ENCODE data around the gene SEC14L1.
A peak's percentile ranks its signal among the peaks of the same experiment; 100 is the strongest.
"Not testable (repeated sequence)": the region's sequence is repeated elsewhere in the genome, so short reads cannot be mapped to it uniquely, and the experiment has no call there.

Gene SEC14L1

DNA sequence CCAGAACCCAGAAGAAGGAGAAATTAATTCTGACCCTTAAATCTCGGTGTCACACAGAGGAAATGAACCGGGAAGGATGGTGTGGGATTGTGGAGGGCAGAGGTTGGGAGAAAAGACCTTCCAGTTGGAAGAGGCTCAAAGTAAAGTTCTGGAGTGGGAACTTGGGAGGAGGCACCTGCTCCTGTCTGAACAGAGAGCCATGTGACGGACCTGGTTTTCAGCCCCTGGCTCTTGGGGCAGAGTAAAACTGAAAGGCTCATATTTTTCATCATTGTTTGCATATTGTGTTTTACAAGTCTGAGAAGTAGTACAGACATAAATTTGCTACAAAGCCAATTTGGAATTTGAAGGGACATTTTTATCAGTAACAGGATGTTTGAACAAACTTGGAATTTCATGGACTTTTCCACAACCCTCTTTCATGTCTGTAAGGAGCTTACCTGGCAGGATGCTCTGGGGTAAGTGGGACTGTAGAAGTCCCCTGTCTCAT, 24.4 kb upstream of the SEC14L1 start:
- no peak for DNase-seq

DNA sequence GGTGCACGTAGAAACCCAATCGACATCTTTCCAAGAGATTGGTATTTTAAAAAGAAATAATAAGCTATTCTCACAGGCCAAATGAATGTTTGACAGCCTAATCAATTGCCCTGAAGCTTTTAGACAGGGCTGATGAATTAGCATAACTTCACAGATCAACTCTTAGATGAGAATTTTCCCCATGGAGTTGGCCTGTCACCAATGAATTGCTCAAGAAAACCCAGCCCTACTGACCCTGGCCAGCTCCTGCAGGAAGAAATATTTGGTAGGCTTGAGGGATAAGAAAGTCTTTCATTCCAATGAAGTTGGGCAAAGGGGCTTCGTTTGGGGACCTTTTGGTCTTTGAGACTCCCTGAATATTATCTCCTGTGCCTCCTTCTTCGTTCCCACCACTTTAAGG, 23.4 kb upstream of the SEC14L1 start:
- no peak for DNase-seq

DNA sequence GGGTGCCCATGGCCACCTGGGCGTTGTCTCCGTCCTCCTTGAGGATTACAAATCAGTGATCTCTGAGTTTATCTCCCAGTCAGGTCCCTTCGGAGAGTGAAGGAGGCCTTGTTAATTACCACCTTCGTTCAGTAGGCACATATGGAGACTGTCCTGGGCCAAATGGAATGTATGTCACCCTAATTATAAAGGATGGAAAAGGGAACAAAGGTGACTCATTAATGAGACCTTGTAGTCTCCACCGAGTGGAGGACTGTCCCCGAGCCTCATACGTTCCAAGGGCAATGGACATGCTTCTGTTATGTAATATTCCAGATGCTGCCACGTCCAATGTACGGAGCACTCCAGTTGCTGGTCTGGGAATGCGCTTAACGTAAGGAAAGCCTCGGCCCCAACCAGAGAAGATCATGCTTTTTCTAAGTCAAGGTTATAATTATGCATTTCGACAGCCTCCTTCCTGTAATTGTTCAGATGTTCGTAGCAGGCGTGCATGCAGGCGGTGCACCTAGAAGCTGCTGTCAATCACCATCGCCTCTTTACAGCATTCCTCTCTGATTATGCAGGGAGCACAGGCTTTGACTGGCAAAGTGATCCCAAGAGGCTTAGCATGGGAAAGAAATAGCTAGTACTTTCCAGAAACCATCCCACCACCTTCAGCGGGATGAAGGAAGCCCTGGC, 22.4 kb upstream of the SEC14L1 start:
- DNase-seq: no peak

DNA sequence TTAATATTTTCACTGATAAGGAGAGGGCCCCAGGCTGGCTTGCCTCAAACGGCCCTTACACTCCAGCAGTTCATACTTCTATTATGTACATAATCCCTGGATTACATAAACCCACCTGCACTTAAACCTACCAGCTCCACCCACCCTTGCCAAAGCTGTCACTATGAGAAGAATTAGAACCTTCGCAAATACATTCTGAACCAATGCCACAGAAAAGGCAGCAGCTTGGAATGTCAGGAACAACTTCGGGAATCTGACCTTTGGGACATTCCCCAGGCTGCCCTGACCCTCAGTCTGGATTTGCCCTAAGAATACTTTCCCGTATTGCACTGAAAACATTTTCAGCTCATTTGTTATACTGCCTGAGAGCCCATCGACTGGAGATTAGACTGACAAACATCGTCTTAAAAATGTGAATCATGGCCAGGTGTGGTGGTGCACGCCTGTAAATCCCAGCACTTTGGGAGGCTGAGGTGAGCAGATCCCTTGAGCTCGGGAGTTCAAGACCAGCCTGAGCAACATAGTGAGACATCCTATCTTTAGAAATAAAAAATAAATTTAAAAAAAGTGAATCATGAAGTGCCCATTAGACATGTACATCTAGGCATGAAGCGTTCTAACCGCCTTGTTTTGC, 21.0 kb upstream of the SEC14L1 start:
- DNase-seq: no peak

DNA sequence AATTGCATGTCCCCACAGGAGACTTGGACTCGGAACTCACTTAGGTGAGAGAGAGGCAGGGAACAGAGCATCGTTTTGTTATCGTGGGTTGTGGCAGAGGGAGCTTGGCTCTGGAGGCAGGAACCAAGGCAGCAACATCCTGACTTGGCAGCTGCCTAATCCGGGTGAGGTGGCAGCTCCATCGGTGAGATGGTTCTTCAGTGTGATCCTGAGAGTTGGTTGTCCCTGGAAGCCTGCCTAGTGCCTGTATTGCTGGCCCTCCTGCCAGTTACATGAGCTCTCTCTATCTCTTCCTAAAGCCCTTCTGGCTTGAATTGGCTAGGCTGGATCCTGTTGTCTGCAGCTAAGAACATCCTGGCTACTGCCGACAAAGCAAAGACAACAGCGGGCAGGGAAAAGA, 19.9 kb upstream of the SEC14L1 start:
- DNase-seq: peak in 4 of 14 donors; percentile 13 to 98 (median 29)

DNA sequence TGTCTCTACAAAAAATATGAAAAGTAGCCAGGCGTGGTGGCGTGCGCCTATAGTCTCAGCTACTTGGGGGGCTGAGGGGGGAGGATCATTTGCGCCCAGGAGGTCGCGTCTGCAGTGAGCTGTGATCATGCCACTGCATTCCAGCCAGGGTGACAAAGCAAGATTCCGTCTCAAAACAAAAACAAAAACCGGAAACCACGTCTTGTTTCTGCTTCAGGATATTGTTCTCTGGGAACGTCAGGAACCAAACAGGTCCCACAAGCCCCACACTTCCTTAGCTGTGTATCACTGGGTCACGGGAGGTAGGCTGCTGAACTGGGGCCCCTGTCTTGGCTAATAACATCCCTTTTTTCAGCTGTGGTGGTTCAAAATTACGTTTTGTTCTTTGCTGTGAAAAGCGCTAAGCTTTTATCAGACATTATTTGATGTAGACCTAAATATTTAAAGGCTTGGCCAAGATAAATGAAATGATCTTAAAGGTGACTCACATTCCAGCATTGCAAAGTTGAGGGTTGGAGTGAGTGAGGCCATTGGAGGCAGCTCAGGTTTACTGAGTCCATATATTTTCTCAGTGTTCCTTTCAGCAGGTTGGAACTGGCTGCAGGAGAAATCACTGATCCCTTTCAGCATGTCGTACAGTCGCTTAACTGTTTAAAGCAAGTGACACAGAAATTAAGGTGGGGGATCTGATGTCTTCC, 16.4 kb upstream of the SEC14L1 start:
- peak in 2 of 14 donors; percentile 22 to 29 for DNase-seq

DNA sequence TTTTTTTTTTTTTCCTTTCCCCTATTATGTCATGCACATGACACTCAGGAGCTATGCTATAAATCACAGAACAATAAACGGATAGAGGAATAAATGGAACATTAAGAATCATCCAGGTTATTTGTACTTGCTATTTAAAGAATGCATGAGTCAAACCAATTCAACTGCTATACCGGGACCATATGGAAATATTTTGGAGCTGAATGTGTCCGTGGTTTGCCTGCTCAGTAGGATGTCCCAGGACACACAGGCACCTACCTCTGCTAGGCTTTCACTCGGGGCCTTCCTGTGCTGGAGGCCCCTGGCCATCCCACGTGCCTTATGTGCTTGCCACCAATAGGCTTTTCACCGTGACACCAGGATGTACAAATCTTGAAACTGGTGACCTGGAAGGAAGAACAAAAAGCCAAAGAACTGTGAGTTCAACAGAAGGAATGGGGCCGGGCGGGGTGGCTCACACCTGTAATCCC, 15.3 kb upstream of the SEC14L1 start:
- DNase-seq: peak in 1 of 14 donors; percentile 22

DNA sequence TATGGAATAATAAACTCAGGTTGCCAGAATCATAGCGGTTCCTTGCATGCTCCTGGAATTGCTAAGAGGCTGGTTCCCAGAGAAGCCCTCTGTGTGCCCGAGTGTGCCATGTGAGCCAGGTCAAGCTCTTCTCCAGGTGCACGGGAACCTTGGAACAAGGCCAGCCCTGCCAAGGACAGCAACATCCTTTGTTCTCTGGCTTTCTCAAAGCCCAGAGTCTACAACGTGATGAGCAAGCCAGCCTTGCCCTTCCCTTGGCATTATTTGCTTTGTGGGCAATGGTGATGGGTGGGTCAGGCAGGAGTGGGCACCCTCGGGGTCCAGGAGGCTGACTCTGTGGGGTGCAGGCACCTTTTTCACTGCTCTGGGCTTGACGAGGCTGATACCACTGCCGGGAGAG, 14.2 kb upstream of the SEC14L1 start:
- no peak for DNase-seq

DNA sequence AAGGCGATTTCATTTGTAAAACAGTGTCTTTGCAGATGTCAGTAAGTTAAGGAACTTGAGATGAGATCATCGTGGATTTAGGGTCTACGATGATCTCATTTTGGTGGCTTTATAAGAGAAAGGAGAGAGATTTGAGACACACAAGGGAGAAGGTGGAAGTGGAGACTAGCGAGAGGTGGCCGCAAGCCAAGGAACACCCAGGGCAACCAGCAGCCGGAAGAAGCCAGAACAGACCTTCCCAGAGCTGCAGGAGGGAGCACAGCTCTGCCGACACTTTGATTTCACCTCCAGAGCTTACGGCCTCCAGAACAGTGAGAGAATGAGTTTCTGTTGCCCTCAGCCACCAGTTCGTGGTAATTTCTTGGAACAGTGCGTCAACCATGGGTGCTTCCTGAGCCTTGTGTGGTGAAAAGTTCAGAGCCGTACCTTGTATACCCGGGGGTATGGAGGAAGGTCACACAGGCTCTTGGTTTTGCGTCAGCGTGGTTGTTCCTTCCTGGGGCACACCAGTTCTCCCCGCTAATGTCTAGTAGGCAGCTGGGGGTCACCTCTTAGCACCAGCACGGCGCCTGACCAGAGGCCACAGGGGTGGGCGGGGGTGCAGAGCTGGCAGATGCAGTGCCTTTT, 12.9 kb upstream of the SEC14L1 start:
- peak in 9 of 14 donors; percentile 15 to 62 (median 37) for DNase-seq

DNA sequence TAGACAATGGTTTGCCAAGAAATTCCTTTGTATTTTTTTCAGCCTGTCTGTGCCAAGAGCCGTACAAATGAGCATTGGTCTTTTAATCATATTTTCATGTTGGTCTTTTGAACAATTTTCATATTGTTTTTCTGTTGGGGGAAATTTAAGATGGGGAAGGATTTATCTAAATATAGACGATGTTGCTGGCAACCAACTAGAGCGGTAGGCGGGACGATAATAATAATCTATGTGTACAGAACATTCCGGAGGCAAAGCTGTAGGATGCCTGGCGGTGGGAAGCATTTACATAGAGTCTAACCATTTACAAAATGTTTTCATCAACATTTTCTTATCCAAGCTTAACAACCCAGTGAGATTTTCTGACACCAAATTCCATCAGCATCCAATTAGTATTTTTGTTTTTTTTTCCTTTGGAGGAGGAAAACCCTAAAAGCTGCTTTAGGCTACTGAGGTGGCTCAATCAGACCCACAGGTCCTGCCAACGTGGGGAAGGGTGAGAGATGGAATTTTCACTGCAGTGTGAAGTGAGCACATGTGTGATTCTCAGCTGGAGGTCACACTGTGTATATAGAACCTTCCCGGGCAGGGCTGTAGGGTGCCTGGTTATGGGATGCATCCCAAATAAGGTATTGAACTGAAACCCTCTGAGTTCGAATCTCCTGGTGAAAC, 11.7 kb upstream of the SEC14L1 start:
- DNase-seq: peak in 1 of 14 donors; percentile 60

DNA sequence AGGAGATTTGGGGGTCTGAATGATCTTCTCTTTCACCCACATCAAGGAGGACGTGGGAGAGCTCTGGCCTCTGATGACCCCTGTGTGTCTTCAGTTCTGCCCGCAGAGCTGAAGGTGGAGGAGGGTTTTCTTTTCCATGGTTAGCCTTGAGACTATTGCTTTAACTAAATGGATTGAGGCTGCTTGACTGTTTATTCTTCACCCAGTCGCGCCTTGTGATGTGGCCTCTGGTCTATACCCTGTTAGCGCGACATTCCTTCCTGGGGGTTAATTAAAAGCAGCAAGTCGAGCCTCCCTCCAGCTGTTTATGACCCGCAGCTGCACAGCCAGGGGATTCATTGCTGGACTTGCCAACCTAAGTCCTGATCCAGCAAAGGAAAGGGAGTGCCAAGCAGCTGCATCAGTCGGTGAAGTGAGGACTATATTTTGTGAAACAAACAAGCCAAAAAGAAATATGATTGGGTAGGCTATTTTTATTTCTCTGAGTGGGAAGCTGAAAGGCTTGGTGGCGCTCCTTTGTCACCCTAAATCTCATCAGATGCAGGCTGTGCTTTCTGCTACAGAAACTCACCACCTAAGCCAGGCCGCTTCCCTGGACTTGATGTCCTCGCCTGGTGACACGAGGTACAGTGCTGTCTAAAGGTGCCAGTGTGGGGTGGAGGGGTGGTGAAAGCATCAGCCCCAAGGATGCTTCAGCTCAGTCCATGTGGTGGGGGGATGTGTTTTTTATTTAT, 11.0 kb upstream of the SEC14L1 start:
- DNase-seq: no peak

DNA sequence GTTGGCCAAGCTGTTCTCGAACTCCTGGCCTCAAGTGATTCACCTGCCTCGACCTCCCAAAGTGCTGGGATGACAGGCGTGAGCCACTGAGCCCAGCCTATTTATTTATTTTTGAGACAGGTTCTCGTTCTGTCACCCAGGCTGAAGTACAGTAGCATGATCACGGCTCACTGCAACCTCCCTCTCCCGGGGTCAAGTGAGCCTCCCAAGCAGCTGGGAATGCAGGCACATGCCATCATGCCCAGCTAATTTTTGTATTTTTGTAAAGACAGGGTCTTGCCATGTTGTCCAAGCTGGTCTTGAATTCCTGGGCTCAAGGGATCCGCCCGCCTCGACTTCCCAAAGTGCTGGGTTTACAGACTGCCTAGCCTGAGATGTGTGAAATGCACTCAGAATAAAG, 10.2 kb upstream of the SEC14L1 start:
- DNase-seq: no peak

DNA sequence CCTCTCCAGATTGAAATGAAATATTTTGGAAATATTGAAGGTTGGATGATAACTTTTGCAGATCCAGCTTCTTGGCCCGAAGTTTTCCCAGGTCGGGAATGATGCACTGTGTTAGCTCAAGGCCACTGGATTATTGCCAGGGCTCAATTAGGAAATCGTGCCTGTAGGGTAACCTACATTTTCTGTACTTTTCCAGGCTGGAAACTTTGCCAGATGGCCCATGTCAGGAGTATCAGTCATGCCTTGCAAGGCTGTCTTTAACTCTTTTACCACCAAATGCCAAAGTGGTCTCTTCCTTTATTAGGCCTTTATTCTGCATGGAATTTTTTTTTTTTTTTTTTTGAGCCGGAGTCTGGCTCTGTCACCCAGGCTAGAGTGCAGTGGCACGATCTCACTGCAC, 8.9 kb upstream of the SEC14L1 start:
- DNase-seq: peak in 1 of 14 donors; percentile 39

DNA sequence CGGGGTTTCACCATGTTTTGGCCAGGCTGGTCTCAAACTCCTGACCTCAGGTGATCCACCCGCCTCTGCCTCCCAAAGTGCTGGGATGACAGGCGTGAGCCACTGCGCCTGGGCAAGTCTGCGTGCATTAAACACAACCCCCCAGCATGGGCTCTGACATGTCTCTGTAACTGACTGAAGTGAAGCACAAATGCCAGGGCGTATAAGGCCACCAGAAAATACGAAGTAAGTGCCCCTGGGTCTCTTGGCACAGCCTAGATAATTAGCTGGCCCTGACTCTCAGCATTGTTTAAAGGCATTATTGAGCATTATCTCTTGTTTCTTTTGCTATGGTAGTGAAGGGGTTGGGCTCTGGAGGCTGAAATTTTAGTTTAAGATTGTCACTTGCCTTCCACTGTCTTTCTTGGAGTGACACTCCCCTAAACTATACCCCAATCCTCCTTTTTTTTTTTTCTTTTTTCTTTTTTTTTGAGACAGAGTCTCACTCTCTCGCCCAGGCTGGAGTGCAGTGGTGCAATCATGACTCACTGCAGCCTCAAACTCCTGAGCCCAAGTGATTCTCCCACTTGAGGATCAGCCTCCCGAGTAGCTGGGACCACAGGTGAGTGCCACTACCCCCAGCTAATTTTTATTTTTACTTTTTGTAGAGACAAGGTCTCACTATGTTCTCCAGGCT, 8.2 kb upstream of the SEC14L1 start:
- DNase-seq: no peak

DNA sequence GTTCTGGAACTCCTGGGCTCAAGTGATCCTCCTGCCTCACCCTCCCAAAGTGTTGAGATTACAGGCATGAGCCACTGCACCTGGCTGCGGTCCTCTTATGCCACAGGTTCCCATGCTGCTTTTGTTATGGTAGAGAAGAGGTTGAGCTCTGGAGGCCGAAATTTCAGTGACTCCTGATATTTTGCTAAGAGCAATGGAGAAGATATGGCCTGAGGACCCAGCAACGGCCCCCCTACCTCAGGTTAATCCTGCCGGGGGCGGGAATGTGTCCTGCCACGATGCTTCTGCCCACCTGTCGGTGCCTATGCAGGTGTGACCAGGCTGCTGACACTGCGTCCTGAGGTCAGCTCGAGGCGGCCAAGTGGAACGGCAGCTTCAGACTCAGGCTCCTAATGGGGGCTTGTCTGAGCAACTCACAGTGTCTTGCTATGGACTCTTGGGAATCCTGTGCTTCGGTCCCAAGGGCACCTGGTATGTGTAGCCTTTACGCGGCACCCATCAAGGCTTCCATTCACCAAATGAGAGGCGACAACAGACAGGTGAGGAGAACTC, 7.6 kb upstream of the SEC14L1 start:
- no peak for DNase-seq

DNA sequence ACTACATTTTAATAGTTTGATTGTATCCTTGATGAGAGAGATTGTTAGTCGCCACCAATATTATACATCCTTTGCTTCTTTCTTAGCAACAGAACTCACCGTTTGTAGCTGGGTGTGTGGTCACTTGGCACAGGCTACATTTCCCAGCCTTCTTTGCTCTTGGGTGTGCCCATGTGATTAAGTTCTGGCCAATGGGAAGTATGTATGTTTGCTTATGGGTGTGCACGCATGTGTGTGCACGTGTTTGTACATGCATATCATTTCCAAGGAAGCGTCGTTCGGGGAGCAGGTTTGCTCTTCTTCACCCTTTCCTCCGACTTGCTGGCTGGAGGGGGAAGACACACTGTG, 4.4 kb upstream of the SEC14L1 start:
- DNase-seq: no peak

DNA sequence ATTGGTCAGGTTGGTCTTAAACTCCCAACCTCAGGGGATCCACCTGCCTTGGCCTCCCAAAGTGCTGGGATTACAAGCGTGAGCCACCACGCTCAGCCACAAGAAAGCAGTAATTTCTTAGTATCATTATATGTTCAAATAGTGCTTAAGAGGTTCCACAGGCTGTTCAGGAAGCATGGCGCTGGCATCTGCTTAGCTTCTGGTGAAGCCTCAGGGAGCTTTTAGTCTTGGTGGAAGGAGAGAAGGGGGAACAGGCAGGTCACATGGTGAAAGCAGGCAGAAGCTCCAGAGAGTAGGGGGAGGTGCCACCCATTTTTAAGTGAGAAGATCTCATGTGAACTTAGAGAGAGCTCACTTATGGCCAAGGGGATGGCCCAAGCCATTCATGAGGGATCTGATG, 3.7 kb upstream of the SEC14L1 start:
- no peak for DNase-seq

DNA sequence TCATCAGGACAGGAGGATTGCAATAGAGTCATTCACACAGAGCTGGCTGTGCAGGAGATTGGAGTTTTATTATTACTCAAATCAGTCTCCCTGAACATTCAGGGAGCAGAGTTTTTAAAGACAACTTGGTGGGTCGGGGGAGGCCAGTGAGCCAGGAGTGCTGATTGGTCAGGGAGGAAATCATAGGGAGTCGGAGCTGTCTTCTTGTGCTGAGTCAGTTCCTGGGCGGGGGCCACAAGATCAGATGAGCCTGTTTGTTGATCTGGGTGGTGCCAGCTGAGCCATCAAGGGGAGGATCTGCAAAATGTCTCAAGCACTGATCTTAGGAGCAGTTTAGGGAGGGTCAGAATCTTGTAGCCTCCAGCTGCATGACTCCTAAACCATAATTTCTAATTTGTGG, 2.9 kb upstream of the SEC14L1 start:
- not testable (repeated sequence) for DNase-seq

DNA sequence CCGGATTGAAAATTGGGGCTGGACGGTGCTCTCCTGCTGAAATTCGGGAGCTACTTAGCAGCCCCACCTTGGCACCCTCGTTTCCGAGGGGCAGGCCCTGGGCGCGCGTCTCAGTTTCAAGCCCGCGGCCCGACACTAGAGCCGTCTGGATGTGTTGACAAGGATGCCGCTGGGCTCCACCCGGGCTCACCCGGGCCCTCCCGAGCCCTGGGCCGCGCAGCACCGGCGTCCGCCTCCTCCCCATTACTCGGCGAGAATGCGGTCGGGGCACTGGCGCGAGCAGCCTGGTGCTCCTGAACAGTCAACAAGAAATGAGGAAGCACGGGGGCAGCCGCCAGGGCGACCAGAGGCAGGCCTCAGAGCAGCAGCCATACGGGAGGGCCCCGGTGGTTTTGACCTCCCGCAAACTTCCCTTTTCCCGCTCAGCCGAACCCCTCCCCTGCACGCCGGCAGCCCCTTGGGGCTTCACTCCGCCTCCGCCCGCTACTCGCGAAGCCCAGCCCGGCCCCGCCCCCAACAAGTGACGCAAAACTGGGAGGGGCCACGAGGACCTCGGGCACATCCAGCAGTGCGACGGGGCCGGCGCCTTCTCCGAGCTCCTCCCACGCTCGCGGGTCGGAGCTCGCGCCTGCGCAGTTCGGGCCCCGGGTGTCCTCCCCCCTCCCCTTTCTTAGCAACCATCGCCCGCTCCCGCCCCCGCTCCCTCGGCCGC, 447 bp upstream of the SEC14L1 start:
- DNase-seq: peak; percentile 92 to 99 (median 98)

DNA sequence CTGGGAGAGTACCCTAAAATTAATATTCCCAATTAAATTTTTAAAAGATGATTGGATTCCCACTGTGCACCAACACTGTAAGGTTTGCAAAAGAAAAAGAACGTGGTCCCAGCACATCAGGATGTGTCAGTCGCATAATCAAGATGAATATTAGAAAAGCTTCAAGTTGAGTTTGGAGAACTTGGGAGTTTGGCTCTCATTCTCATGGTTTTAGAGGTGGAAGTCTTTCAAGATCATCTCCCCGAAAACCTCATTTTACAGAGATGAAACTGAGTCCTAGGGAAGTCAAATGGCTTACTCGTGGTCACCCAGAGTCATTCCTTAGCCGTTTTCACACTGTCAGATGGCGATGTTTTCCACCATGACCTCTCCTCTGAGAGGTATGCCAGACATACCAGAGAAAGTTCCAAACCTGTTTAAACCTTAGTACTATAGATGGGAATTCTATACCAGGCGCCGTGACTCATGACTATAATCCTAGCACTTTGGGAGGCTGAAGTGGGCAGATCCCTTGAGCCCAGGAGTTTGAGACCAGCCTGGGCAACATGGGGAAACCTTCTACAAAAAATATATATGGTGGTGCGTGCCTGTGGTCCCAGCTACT, 1.2 kb downstream of the SEC14L1 start:
- DNase-seq: peak in 1 of 14 donors; percentile 42

All from C1 segment of cervical spinal cord (tissue), 14 donors.